Body of pancreas (tissue), 4 donors: ENCODE data around the gene CTH.

Experiments
- CTCF ChIP-seq, 7 experiments: fragments of 450-650 bp in 4 of 7; fragments of 200-600 bp in 3 of 7; sonication (generic) in 3 of 7; IDR thresholded peaks; one replicate each; pipeline ENCODE4 v1.5.1; 2016 to 2019; ENCODE audit warnings: antibody characterized with exemption in 7 of 7
- POLR2A ChIP-seq, 3 donors: fragments of 450-650 bp; IDR thresholded peaks; one replicate each; pipeline ENCODE4 v1.6.1; 2016; ENCODE audit warnings: antibody characterized with exemption in 3 of 3, mild to moderate bottlenecking in 2 of 3

GRCh38 chr1:70459496-70460225 is 48.6 kb downstream of the CTH start:
- TF ChIP-seq CTCF (IDR thresholded peaks at IDR 0.05) (no peak), POLR2A (IDR thresholded peaks at IDR 0.05) (no peak)
